ENCODE results near the gene EXOC3.

DNA sequence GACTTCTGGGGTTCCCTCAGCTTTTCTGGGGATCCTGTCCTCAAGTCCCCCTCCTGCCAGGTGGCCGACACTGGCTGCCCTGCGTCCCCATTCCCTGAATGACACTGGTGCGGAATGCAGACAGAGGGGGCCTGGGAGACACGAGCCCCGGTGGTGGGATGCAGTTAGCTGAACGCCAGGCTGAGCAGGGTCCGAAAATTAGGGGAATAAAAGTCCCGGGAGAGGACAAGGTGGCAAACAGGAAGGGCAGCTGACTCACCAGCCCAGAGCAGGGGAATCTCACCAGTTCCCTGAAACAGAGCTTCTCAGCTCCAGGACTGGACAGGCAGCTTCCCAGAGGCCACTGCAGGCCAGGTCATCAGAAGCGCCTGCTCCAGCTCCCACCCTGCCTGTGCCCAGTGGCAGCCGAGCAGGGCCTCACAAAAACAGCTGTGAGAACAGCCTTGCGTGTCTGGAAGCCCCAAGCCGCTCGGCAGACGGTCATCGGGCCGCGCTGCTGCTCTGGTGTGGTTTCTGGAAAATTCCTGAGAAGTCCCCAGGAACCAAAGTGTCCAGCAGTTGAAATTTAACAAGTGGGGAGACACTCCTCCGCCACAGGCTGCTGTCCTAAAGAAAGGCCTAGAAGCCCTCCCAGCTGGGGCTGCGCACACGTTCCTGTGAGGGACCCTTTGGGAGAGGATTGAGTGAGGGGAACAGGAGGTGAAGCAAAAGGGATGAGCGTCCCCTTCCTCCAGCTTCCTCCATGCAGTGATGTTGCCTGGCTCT is 47.6 kb upstream of the EXOC3 start:
- TF ChIP-seq RNF2 (IDR thresholded peaks at IDR 0.05; ENCODE audit: borderline replicate concordance, low read depth, low read length, missing control alignments, poor library complexity, severe bottlenecking) (no peak), SUZ12 (IDR thresholded peaks at IDR 0.05; ENCODE audit: low read length) (no peak)
